Brain microvascular endothelial cell (primary cell): ENCODE measurements around the gene OR2D3.
"Not testable (repeated sequence)": the region's sequence is repeated elsewhere in the genome, so short reads cannot be mapped to it uniquely, and the experiment has no call there.

Experiments used
- DNase-seq: peaks from one replicate; pipeline ENCODE4 v3.0.0-alpha.2; 2020
- H3K27ac ChIP-seq: fragments of 250-450 bp; sonication (Bioruptor Pico); 2 replicates; pipeline ENCODE4 v1.5.1; 2020; ENCODE audit warnings: mild to moderate bottlenecking, moderate library complexity
- H3K27me3 ChIP-seq: fragments of 250-450 bp; sonication (Bioruptor Pico); replicated peaks from 2 replicates; pipeline ENCODE4 v1.5.1; 2020; ENCODE audit warnings: mild to moderate bottlenecking
- H3K36me3 ChIP-seq: fragments of 250-450 bp; sonication (Bioruptor Pico); replicated peaks from 2 replicates; pipeline ENCODE4 v1.5.1; 2020; ENCODE audit warnings: mild to moderate bottlenecking
- H3K4me3 ChIP-seq: 2 replicates; pipeline ENCODE4 v1.5.1; 2011; ENCODE audit warnings: low read depth, mild to moderate bottlenecking, control low read depth, low read length, moderate library complexity
- in situ Hi-C: cut with HindIII; loops from 2 replicates; pipeline ENCODE4 v1.10.0; 2017; ENCODE audit warnings: low sequenced_read_pairs, low pct_ligation_motif_present
- TF ChIP-seq, protein P1 (sequence below): IDR thresholded peaks from 2 replicates; pipeline ENCODE4 v1.5.1; 2011; ENCODE audit warnings: low read depth, mild to moderate bottlenecking, moderate library complexity, low read length, control low read depth, inconsistent platforms; ENCODE audit errors: missing control alignments

OR2D3 gene

DNA sequence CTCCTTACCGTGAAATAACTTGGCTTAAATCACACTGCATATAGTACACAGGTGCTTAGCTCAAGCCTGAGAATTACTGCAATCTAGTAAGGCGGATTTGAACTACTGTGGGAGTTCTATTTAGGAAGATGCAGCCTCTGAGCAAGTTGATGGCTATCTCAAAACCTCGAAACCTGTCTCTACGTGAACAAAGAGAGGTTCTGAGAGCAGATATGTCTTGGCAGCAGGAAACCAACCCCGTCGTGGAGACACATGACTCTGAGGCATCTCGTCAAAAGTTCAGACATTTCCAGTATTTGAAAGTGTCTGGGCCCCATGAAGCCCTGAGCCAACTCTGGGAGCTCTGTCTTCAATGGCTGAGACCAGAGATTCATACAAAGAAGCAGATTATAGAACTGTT lies 11.3 kb downstream of the OR2D3 start:
- Histone ChIP-seq H3K27me3 (no peaks in the 10 kb centered on the region), H3K4me3 (no peak overlapping the region), H3K27ac (no peak overlapping the region), H3K36me3 (no peaks in the 10 kb centered on the region)
- DNase-seq: no peak
- TF ChIP-seq, protein P1, sequence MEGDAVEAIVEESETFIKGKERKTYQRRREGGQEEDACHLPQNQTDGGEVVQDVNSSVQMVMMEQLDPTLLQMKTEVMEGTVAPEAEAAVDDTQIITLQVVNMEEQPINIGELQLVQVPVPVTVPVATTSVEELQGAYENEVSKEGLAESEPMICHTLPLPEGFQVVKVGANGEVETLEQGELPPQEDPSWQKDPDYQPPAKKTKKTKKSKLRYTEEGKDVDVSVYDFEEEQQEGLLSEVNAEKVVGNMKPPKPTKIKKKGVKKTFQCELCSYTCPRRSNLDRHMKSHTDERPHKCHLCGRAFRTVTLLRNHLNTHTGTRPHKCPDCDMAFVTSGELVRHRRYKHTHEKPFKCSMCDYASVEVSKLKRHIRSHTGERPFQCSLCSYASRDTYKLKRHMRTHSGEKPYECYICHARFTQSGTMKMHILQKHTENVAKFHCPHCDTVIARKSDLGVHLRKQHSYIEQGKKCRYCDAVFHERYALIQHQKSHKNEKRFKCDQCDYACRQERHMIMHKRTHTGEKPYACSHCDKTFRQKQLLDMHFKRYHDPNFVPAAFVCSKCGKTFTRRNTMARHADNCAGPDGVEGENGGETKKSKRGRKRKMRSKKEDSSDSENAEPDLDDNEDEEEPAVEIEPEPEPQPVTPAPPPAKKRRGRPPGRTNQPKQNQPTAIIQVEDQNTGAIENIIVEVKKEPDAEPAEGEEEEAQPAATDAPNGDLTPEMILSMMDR: no peak
- in situ Hi-C loops: no loop called here

DNA sequence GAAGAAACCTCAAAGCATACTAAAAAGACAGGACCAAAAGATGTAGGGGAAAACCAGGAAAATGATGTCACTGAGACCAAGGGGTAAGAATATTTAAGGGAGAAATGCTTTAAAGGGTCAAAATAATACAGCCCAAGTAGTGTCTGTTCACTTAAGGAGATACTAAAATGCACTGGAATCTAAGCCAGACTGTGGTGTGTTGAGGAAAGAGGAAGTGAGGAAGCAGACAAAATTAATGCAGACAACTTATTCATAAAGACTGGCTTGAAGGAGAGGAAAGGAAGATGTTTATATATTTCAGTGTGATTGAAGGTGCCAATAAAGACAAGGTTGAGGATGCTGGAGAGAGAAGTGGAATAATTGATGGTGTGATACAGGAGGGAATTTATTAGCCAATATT lies 21.2 kb downstream of the OR2D3 start:
- Histone ChIP-seq H3K4me3 (no peak overlapping the region), H3K36me3 (no peaks in the 10 kb centered on the region), H3K27me3 (no peaks in the 10 kb centered on the region), H3K27ac (no peak overlapping the region)
- TF ChIP-seq, protein P1: no peak
- DNase-seq: no peak
- in situ Hi-C loops: no loop called here

DNA sequence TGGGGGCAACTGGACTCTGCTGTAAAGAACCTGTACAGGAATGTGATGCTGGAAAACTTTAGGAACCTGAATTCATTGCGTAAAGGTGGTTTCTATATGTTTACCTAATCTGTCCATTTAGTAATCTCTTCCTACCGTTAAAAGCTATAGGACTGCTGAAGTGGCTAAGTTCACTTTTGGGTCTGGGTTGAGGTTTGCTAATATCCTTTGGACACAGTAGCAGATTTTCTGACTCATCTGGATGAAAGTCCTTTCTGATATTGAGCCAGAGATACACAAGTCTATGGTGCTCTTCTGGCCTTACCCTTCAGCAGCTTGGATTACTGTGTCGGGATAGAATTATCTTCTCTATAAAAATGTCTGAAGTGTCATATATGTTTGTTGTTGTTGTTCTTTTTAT lies 22.3 kb downstream of the OR2D3 start:
- TF ChIP-seq, protein P1: no peak

DNA sequence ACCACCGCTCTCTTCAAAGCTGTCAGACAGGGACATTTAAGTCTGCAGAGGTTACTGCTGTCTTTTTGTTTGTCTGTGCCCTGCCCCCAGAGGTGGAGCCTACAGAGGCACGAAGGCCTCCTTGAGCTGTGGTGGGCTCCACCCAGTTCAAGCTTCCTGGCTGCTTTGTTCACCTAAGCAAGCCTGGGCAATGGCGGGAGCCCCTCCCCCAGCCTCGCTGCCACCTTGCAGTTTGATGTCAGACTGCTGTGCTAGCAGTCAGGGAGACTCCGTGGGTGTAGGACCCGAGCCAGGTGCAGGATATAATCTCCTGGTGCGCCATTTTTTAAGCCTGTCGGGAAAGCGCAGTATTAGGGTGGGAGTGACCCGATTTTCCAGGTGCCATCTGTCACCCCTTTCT lies 33.4 kb downstream of the OR2D3 start:
- H3K27me3 ChIP-seq, DNase-seq, H3K27ac ChIP-seq, H3K36me3 ChIP-seq, in situ Hi-C loops, H3K4me3 ChIP-seq: not testable (repeated sequence)

More for the DNA sequence above, 22.3 kb downstream of the OR2D3 start:
- Histone ChIP-seq H3K4me3 (no peak overlapping the region), H3K36me3 (no peaks in the 10 kb centered on the region), H3K27me3 (no peaks in the 10 kb centered on the region), H3K27ac (no peak overlapping the region)
- in situ Hi-C loops: no loop called here
- DNase-seq: no peak

DNA sequence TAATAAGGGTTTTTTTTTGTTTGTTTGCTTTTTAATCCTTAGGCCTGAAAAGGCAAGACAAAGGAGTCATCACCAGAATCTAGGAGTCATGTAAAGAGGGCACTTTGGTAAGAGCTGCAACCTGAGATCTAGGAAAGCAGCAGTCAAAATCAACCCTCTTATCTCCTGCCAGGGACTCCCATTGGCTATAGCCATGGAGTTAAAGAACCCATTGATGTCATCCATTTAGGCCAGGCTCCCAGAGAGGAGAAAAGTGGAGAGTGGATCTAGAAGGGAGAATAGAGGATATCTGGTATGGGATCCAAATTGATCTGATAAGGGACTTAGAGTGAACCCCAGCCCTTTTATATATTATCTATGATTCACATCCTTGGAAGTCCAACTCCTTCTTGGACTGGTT lies 41.3 kb downstream of the OR2D3 start:
- TF ChIP-seq, protein P1: no peak
- H3K36me3 ChIP-seq: no peaks in the 10 kb centered on the region
- H3K27me3 ChIP-seq: no peaks in the 10 kb centered on the region
- in situ Hi-C loops: no loop called here
- no peak overlapping the region for H3K4me3 ChIP-seq
- no peak overlapping the region for H3K27ac ChIP-seq
- DNase-seq: no peak

DNA sequence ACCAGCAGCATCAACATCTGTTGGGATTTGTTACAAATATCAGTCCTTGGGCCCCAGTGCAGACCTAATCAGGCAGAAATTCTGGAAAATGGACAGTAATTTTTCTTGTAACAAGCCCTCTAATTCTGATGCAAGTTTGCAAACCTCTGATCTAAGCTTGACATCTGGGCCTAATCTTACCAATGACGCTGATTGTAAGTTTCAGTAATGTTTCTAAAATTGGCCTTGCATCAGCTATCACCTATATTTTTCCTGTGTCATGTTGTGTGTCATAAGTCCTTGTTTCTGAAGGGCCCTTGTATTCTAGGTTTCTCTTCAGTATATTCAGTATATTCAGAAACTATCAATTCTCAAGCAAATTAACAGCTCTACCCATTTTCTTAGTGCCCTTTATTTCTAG lies 41.9 kb downstream of the OR2D3 start:
- Histone ChIP-seq H3K27ac (no peak overlapping the region), H3K36me3 (no peaks in the 10 kb centered on the region), H3K27me3 (no peaks in the 10 kb centered on the region), H3K4me3 (no peak overlapping the region)
- TF ChIP-seq, protein P1: no peak
- no peak for DNase-seq
- in situ Hi-C loops: no loop called here

DNA sequence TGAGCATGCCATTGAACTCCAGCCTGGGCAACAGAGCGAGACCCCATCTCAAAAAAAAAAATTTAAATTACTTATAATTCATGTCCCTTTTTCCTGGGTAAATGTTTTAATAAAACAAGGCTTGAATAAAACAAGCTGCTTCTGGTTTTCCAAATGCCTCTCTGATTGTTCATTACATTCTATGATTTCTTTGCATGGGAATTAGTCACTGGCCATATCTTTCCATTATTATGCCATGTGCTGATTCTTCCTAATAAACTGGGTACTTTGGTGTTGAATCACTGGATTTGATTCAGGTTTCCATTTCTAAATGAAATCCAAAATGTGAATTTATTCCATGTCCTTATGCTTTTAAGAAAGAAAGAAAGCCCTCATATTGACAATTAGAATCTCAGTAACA lies 48.0 kb downstream of the OR2D3 start:
- Histone ChIP-seq H3K36me3 (no peaks in the 10 kb centered on the region), H3K27ac (no peak overlapping the region), H3K4me3 (no peak overlapping the region), H3K27me3 (no peaks in the 10 kb centered on the region)
- DNase-seq: no peak
- TF ChIP-seq, protein P1: no peak
- in situ Hi-C loops: no loop called here

DNA sequence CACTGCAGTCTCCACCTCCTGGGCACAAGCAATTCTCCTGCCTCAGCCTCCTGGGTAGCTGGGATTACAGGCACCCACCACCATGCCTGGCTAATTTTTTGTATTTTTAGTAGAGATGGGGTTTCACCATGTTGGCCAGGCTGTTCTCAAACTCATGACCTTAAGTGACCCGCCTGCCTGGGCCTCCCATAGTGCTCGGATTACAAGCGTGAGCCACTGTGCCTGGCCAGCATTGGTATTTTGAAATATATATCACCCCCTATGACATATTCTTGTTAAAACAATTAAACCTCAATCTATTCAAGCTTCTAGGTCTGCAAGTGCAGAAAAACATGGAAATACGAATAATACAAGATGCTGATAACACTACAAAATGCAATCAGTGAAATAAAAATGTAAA lies 49.1 kb downstream of the OR2D3 start:
- H3K27ac ChIP-seq, H3K4me3 ChIP-seq, in situ Hi-C loops, H3K27me3 ChIP-seq, DNase-seq, H3K36me3 ChIP-seq: not testable (repeated sequence)
